Muscle layer of duodenum (tissue), 2 donors: Measurements from ENCODE around the gene SSH2.
A peak's percentile ranks its signal among the peaks of the same experiment; 100 is the strongest.

Experiments
- H3K27ac ChIP-seq: one replicate; pipeline ENCODE4 v1.7.0; 2013; ENCODE audit warnings: mild to moderate bottlenecking, low read length
- H3K27me3 ChIP-seq: one replicate; pipeline ENCODE4 v1.7.0; 2013; ENCODE audit warnings: low read depth, mild to moderate bottlenecking, control low read depth, low read length
- H3K36me3 ChIP-seq, 2 donors: one replicate each; pipeline ENCODE4 v1.7.0; 2013; ENCODE audit warnings: low read length in 2 of 2, control low read depth in 1 of 2, mild to moderate bottlenecking in 1 of 2; ENCODE audit not compliant: insufficient read depth in 2 of 2, control insufficient read depth in 1 of 2
- H3K4me1 ChIP-seq, 2 donors: one replicate each; pipeline ENCODE4 v1.7.0; 2013; ENCODE audit warnings: low read length in 2 of 2, mild to moderate bottlenecking in 2 of 2, control low read depth in 1 of 2, moderate library complexity in 1 of 2; ENCODE audit not compliant: insufficient read depth in 2 of 2, control insufficient read depth in 1 of 2
- H3K4me3 ChIP-seq, 2 donors: one replicate each; pipeline ENCODE4 v1.7.0; 2013; ENCODE audit warnings: low read length in 2 of 2, low read depth in 1 of 2, mild to moderate bottlenecking in 1 of 2
- H3K9me3 ChIP-seq, 2 donors: one replicate each; pipeline ENCODE4 v1.7.0; 2013; ENCODE audit warnings: low read length in 2 of 2, control low read depth in 1 of 2, mild to moderate bottlenecking in 1 of 2; ENCODE audit not compliant: control insufficient read depth in 1 of 2
- donor health status: healthy.

The SSH2 gene

GRCh38 chr17:29613352-29613837 is 316.6 kb downstream of the SSH2 start:
- H3K4me3 ChIP-seq: peak overlapping the region; percentile 11 to 65
- H3K9me3 ChIP-seq: no peaks in the 10 kb centered on the region
- H3K27ac ChIP-seq: no peak overlapping the region
- H3K36me3 ChIP-seq: no peaks in the 10 kb centered on the region
- peaks cover 12% of the 10 kb centered on the region for H3K27me3 ChIP-seq
- peaks cover 27 to 56% of the 10 kb centered on the region in 2 donors for H3K4me1 ChIP-seq

DNA sequence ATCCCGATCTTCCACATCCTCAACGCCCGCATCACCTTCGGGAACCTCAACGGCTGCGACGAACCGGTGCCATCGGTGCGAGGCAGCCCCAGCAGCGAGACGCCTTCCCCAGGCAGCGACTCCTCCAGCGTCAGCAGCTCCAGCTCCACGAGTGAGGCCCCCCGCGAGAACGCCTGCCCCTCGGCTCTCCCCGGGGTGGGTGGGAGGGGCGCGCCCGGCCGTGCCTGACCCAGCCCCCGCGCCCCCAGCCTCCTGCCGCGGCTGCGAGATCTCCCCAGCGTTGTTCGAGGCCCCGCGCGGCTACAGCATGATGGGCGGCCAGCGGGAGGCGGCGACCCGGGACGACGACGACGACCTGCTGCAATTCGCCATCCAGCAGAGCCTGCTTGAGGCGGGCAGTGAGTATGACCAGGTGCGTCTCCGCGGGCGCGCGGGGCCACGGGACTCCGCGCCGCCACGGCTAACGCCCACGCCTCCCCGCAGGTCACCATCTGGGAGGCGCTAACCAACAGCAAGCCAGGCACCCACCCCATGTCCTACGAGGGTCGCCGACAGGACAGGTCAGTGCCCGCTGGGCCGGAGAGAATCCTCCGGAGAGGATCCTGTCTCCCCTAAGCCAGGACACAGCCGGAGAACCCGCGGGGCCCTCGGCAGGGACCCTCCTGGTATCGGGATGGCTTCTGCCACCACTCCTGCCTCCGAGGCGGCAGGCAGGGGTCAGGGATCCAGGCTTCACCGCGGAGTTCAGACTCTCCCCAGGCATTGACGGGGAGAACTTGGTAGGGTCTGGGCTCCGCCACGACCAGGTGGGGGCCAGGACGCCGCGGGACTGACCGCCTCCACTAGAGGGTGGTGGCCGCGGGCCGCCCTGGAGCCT is 317.4 kb downstream of the SSH2 start:
- Histone ChIP-seq H3K9me3 (no peaks in the 10 kb centered on the region), H3K4me3 (peak overlapping the region in 1 of 2 donors; percentile 65), H3K36me3 (no peaks in the 10 kb centered on the region), H3K27ac (no peak overlapping the region), H3K4me1 (peaks cover 27 to 49% of the 10 kb centered on the region in 2 donors), H3K27me3 (peaks cover 12% of the 10 kb centered on the region)

DNA sequence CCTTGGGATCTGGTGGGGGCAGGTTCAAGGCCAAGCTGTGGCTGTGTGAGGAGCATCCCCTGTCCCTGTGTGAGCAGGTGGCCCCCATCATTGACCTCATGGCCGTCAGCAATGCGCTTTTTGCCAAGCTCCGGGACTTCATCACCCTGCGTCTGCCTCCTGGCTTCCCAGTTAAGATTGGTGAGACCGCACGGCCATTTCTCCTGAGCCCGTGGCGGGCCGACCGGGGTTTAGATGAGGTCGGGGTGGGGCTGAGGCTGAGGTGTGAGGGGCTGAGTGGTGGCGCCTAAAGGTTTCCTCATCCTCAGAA is 318.0 kb downstream of the SSH2 start:
- Histone ChIP-seq H3K9me3 (no peaks in the 10 kb centered on the region), H3K27ac (no peak overlapping the region), H3K4me1 (peaks cover 27 to 44% of the 10 kb centered on the region in 2 donors), H3K36me3 (no peaks in the 10 kb centered on the region), H3K4me3 (no peak overlapping the region), H3K27me3 (peaks cover 12% of the 10 kb centered on the region)

DNA sequence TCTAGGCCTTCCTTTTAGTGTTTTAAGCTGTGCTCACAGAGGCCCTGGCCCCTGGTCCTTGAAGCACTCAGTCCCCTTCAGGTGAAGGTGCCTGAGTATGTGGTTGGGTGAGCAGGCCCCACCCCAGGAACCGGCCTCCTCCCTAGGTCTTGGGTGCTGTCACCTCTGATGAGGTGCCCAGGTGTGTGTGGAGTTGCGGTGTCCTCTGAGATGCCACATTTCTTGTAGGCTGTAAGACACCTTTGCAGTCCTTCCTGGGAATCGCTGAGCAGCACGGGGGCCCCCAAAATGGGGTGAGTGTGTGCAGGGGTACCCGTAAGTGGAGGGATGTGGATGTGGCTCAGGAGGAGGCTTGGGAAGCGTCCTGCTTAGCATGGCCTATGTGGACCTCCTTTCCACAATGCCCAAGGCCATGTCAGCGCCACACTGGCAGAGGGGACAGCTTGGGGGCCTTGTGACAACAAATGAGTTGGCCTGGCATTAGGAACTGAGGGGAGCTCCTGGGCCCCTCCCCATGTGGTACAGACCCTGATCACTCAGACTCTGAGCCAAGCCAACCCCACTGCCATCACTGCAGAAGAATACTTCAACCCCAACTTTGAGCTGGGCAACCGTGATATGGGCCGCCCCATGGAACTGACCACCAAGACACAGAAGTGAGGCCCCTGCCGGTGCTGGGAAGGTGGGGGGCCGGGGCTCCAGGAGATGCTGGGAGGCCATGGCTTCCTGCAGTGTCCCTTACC is 318.5 kb downstream of the SSH2 start:
- peaks cover 9% of the 10 kb centered on the region for H3K27me3 ChIP-seq
- no peak overlapping the region for H3K27ac ChIP-seq
- H3K9me3 ChIP-seq: no peaks in the 10 kb centered on the region
- no peaks in the 10 kb centered on the region for H3K36me3 ChIP-seq
- no peak overlapping the region for H3K4me3 ChIP-seq
- H3K4me1 ChIP-seq: peaks cover 22 to 39% of the 10 kb centered on the region in 2 donors

DNA sequence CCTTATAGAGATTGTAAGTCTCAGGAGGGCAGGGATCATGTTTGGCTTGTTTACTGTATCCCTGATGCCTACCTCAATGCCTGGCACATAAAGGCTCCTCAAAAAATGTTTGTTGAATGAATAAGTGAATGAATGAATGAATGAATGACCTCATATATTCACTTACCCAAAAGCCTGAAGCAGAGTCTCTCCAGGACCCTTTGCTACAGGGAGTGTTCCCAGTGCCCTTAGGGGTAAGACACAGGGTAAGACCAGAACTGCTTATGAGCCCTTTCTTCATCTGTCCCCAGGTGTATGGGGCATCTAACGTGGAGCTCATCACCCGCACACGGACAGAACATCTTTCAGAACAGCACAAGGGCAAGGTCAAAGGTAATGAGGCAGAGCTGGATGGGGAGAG is 319.6 kb downstream of the SSH2 start:
- Histone ChIP-seq H3K27ac (no peak overlapping the region), H3K4me3 (no peak overlapping the region), H3K9me3 (no peaks in the 10 kb centered on the region), H3K27me3 (peaks cover 5% of the 10 kb centered on the region), H3K4me1 (peaks cover 16 to 28% of the 10 kb centered on the region in 2 donors), H3K36me3 (no peaks in the 10 kb centered on the region)

GRCh38 chr17:29608986-29609385 is 321.0 kb downstream of the SSH2 start:
- Histone ChIP-seq H3K27ac (no peak overlapping the region), H3K9me3 (no peaks in the 10 kb centered on the region), H3K36me3 (no peaks in the 10 kb centered on the region), H3K4me3 (no peak overlapping the region), H3K27me3 (no peaks in the 10 kb centered on the region), H3K4me1 (peaks cover 4 to 14% of the 10 kb centered on the region in 2 donors)

GRCh38 chr17:29607557-29608195 is 322.4 kb downstream of the SSH2 start:
- H3K4me3 ChIP-seq: no peak overlapping the region
- no peaks in the 10 kb centered on the region for H3K36me3 ChIP-seq
- H3K4me1 ChIP-seq: peaks cover 0 to under 1% of the 10 kb centered on the region in 2 donors
- H3K27me3 ChIP-seq: no peaks in the 10 kb centered on the region
- no peak overlapping the region for H3K27ac ChIP-seq
- H3K9me3 ChIP-seq: no peaks in the 10 kb centered on the region

GRCh38 chr17:29603109-29603674 is 326.8 kb downstream of the SSH2 start:
- no peaks in the 10 kb centered on the region for H3K9me3 ChIP-seq
- no peak overlapping the region for H3K4me3 ChIP-seq
- no peaks in the 10 kb centered on the region for H3K36me3 ChIP-seq
- no peaks in the 10 kb centered on the region for H3K27me3 ChIP-seq
- no peak overlapping the region for H3K27ac ChIP-seq
- H3K4me1 ChIP-seq: no peaks in the 10 kb centered on the region

- Histone ChIP-seq H3K27me3 (no peaks in the 10 kb centered on the region), H3K36me3 (no peaks in the 10 kb centered on the region), H3K4me1 (peaks cover 2 to 16% of the 10 kb centered on the region in 2 donors), H3K9me3 (no peaks in the 10 kb centered on the region), H3K27ac (no peak overlapping the region), H3K4me3 (no peak overlapping the region)
These were observed 332.5 kb downstream of the SSH2 start for GRCh38 chr17:29597361-29598172.

GRCh38 chr17:29596811-29597210 is 333.2 kb downstream of the SSH2 start:
- no peaks in the 10 kb centered on the region for H3K9me3 ChIP-seq
- no peaks in the 10 kb centered on the region for H3K36me3 ChIP-seq
- no peak overlapping the region for H3K27ac ChIP-seq
- peaks cover 9 to 23% of the 10 kb centered on the region in 2 donors for H3K4me1 ChIP-seq
- H3K4me3 ChIP-seq: no peak overlapping the region
- no peaks in the 10 kb centered on the region for H3K27me3 ChIP-seq
